B cell (primary cell): ENCODE measurements around the gene MAPK1.
"Not testable (repeated sequence)": the region's sequence is repeated elsewhere in the genome, so short reads cannot be mapped to it uniquely, and the experiment has no call there.

Experiments used
- EZH2 ChIP-seq: IDR thresholded peaks from 2 replicates; pipeline ENCODE4 v1.6.1; 2012; ENCODE audit warnings: borderline replicate concordance, low read depth, mild to moderate bottlenecking, moderate library complexity, low read length; ENCODE audit not compliant: insufficient read depth, poor library complexity, severe bottlenecking
- TF ChIP-seq, protein P1 (sequence below): fragments of 200-600 bp; IDR thresholded peaks from one replicate; pipeline ENCODE4 v1.8.0; 2022; ENCODE audit warnings: antibody characterized with exemption, mild to moderate bottlenecking

DNA sequence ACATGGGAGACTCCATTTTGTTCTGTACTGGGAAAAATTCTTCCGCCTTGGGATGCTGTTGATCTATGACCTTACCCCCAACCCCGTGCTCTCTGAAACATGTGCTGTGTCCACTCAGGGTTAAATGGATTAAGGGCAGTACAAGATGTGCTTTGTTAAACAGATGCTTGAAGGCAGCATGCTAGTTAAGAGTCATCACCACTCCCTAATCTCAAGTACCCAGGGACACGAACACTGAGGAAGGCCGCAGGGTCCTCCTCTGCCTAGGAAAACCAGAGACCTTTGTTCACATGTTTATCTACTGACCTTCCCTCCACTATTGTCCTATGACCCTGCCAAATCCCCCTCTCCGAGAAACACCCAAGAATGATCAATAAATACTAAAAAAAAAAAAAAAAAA is 19.4 kb downstream of the MAPK1 start:
- not testable (repeated sequence) for TF ChIP-seq EZH2
- TF ChIP-seq, protein P1, sequence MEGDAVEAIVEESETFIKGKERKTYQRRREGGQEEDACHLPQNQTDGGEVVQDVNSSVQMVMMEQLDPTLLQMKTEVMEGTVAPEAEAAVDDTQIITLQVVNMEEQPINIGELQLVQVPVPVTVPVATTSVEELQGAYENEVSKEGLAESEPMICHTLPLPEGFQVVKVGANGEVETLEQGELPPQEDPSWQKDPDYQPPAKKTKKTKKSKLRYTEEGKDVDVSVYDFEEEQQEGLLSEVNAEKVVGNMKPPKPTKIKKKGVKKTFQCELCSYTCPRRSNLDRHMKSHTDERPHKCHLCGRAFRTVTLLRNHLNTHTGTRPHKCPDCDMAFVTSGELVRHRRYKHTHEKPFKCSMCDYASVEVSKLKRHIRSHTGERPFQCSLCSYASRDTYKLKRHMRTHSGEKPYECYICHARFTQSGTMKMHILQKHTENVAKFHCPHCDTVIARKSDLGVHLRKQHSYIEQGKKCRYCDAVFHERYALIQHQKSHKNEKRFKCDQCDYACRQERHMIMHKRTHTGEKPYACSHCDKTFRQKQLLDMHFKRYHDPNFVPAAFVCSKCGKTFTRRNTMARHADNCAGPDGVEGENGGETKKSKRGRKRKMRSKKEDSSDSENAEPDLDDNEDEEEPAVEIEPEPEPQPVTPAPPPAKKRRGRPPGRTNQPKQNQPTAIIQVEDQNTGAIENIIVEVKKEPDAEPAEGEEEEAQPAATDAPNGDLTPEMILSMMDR, result not testable (repeated sequence)
